NCI-H345 (cell line): ENCODE results near the gene ICE1.
"Not testable (repeated sequence)": the region's sequence is repeated elsewhere in the genome, so short reads cannot be mapped to it uniquely, and the experiment has no call there.

ENCODE experiments used
- DNase-seq: peaks from one replicate; lab custom pipeline; 2025; lab: John Stamatoyannopoulos, UW

The ICE1 gene

GRCh38 chr5:5490774-5491347 is 68.4 kb downstream of the ICE1 start:
- peak; percentile 29 for DNase-seq

DNA sequence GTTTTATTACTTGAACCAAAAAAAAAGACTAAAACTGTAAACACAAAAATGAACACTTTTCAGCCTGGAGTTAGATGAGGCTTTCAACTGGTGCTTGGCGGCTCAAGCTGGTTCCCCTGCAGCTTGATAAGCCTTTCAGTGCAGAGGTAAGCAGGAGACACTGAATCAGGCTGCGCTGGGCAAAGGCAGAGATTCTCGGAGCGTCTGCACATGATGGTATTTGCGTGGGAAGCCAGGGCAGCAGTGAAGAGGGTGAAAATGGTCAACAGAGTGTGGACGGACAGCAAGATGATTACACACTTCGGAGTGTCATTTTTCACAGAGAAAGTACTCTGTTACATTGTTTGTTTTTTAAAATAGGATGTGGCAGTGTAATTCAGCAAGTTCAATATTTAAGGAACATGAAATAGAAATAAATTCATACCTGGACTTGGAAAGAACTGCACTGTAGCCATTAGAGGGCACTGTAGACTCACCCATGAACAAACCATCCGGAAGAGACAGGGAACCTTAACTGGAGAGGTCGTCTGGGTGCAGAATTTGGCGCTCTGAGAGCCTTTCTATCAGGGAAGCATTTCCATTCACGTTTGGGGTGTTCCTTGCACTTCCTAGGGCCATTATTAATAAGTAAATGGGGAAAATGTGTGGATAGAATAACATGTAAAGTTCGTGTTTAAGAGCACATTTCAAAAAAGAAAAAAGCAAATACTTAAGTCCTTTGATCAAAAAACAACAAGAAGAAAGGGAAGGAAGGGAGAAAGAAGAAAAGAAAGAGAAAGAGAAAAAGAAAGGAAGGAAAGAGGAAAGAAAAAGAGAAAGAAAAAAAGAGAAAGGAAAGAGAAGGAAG is 69.8 kb downstream of the ICE1 start:
- DNase-seq, result peak; percentile 73

DNA sequence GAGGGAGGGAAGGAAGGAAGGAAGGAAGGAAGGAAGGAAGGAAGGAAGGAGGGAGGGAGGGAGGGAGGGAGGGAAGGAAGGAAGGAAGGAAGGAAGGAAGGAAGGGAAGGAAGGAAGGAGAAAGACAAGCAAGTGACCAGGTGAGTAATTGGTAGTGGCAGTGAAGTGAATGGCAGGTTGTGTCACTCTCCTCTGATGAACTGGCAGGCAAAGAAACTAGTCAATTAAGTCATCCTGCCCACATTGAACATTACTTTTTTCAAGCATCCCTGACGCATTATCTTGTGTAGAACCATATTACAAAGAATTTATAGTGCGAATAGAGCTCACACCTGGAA is 70.4 kb downstream of the ICE1 start:
- not testable (repeated sequence) for DNase-seq

DNA sequence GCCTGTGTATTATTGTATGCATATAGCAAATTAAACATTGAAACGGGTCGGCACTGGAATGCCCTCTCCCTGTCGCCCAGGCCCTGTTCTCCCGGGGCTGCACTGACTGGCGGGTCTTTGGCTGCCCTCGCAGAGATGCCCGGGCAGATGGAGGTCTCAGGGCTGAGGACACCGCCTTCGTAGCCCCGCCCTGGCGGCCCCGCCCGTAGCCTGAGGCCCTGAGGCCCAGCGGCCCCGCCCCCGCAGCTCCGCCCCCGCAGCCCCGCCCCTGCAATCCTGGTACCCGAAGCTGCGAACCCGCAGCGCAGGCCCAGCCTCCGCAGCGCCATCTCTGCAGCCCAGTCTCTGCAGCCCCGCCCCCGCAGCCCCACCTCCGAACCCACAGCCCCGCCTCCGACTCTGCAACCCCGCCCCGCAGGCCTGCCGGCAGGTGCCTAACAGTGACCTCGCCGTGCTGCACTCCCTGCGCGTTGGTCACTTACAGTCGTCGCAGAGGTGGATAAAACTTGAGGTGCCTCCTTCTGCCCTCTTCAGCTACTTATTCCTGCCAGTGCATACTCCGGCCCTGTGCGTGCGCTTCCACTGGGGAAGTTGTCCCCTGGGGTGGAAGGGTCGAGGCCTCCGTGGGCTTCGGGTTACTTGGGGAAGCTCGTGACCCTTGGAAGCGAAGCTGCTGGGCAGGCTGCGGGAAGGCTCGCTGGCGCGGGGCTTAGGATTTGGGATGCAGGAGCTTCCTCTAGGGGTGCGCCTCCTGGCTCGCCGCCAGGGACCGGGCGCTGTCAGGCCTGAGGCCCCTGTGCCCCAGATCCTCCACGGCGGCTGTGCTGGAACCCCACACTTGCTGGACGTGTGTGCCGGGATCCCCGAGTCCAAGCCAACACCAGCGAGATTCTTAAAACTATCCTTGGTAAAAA is 72.3 kb downstream of the ICE1 start:
- no peak for DNase-seq

- peak; percentile 63 for DNase-seq
These were observed 74.8 kb downstream of the ICE1 start for GRCh38 chr5:5497152-5497788.

DNA sequence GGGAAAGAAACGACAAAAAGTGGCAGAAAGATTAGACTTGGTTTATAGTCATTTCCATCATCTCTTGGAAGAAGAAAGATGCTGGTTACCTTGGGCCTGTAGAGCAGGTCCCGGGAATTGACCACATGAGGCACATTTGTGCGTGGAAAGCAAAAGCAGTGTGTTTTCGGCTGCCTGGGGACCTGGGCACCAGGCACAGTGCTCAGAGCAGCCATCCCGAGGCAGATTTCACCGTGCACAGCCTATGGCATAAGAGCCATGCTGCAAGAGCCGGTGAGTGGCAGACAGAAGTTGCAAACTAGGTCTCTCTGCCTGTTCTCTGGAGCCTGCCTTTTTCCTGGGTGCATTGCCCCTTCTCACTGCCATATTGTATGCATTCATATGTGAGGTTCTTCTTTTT is 77.0 kb downstream of the ICE1 start:
- no peak for DNase-seq

DNA sequence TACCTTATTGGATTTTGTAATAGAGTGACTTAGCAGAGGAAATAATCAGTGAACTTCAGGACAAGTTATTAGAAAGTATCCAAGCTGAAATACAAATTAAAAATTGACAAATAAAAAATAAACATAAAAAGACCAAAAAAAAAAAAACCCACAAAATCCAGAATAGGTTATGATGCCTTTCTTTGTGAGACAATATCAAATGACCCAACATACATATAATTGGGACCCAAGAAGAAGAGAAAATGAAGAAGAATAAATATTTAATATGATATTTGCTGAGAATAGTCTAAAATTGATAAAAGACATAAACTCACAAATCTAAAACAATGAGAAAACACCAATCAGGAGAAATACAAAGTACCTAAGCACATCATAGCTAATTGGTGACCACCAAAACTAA is 81.8 kb downstream of the ICE1 start:
- no peak for DNase-seq

- no peak for DNase-seq
These were observed 83.3 kb downstream of the ICE1 start for GRCh38 chr5:5505815-5506214.

DNA sequence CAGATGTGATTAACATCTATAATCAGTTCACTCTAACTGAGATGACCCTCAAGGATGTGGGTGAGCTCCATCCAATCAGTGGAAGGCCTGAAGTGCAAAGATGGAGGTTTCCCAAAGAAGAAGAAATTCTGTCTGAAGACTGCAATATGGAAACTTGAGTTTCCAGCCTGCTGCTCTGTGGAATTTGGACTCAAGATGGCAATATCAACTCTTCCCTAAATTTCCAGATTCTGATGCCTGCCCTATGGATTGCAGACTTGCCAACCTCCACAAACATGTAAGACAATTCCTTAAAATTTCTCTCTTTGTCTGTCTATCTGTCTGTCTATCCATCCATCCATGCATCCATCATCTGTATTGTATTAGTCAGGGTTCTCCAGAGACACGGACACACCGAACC is 85.9 kb downstream of the ICE1 start:
- DNase-seq, result no peak

GRCh38 chr5:5511904-5512416 is 89.5 kb downstream of the ICE1 start:
- DNase-seq, result no peak

DNA sequence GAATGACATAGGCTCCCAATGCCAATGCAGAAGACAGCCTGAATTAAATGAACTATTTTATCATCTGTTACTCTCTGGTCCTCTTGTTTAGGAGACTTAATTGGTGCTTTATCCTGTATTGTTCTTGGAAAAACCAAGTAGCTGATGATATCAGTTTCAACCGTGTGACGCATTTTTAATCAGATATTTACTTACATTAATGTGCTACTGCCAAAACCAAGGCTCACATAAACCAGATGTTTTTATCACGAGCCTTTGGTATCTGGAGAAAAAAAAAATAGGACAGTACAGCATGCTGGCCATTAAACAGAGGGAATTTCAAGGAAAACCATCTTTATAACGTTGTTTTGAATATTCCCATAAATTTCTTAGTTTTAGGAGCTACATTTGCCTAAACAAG is 90.1 kb downstream of the ICE1 start:
- no peak for DNase-seq

DNA sequence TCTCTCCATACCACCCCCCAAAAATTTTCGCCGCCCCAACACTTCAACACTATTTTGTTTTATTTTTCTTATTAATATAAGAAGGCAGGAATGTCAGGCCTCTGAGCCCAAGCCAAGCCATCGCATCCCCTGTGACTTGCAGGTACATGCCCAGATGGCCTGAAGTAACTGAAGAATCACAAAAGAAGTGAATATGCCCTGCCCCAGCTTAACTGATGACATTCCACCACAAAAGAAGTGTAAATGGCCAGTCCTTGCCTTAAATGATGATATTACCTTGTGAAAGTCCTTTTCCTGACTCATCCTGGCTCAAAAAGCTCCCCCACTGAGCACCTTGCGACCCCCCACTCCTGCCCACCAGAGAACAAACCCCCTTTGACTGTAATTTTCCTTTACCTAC is 98.1 kb downstream of the ICE1 start:
- not testable (repeated sequence) for DNase-seq

DNA sequence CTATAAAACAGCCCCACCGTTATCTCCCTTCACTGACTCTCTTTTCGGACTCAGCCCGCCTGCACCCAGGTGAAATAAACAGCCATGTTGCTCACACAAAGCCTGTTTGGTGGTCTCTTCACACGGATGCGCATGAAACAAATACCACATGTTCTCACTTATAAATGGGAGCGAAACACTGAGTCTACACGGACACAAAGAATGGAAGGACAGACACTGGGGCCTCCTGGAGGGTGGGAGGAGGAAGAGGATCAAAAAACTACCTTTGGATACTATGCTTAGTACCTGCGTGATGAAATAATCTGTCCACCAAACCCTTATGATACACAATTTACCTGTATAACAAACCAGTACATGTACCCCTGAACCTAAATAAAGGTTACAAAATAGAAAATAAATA is 98.6 kb downstream of the ICE1 start:
- DNase-seq, result no peak

DNA sequence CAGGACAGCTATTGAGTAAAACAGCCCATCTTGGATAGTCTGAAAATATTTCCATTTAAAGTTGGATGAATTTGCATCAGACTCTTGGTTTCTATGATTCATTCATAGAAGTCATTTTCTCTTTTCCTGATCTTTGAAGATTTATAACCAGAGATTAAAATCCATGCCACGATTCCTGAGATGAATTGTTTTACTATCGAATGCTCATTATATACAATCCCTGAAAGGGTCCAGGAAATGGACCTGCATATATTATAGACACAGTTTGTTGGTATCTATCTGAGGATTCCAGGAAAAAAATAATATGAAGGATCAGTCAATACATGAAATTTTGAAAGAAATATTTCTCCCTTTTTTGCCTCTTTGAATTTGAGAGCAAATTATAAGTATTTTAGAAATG is 99.0 kb downstream of the ICE1 start:
- DNase-seq, result no peak

DNA sequence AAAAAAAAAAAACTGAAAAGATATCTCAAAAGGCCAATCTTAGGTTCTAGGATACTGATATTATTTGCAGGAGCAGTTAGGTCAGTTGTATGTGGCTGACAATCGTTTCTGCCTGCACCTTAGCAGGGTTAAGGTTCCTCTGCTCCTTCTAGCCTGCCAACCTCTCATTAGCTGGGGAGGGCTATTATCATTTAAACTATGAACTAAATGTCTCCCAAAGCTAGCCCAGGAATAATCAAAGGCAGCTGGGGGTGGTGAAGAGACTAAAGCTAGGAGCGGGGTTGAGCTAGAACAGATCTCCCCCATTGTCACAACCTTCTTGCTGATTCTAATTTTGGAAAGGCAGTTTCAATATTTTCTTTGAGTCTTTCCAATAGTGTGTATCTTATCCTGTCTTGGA is 99.9 kb downstream of the ICE1 start:
- no peak for DNase-seq

DNA sequence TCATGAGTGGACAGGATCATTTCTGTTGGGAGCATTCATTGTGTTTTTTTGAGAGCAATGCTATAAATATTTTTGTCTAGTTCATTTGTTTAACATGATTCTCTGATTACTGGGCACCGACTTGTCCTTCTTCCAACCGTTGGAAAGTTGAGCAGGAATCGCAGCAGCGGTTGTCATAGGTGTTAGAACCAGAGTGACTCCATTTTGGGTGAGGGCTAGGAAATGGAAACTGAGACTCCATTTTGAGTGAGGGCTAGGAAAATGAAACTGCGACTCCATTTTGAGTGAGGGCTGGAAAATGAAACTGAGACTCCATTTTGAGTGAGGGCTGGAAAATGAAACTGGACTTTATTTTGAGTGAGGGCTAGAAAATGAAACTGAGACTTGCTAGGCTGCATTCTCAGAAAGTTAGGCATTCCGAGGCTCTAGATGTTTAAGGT is 100.6 kb downstream of the ICE1 start:
- DNase-seq, result no peak

DNA sequence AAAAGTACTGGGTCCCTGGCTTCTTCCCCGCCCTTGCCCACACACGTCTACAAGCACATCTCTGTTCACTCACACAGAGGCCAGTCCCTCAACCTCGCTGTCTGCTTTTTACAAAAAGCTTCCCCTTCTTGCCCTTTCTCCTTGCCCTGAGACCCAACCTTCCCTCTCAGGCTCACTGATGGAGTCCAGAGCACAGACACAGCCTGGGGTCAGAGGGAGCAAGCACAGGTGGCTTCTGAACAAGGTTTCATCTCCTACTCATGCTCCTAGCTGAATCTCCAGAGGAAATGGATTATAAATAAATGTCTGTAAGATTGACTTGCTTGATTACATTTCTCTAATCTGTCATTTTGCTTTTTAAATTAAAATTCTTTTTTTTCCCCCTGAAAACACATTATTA is 101.8 kb downstream of the ICE1 start:
- no peak for DNase-seq

GRCh38 chr5:5531371-5531770 is 108.9 kb downstream of the ICE1 start:
- DNase-seq, result no peak

GRCh38 chr5:5532306-5533076 is 110.0 kb downstream of the ICE1 start:
- no peak for DNase-seq

GRCh38 chr5:5533927-5534326 is 111.5 kb downstream of the ICE1 start:
- DNase-seq, result peak; percentile 27

GRCh38 chr5:5534333-5534732 is 111.9 kb downstream of the ICE1 start:
- no peak for DNase-seq
